ENCODE measurements around the gene ST6GAL1. TPM values are rescaled to one million over a fixed set of nuclear protein-coding genes. Genes with fewer than 3 reads are reported as not detected.

Gene ST6GAL1
- total and polyA plus RNA-seq, 2 of the 8 experiments (the other 6 are each of a cell fraction or from before 2014, with no cell fraction given), result 62.8 to 80.9 TPM

DNA sequence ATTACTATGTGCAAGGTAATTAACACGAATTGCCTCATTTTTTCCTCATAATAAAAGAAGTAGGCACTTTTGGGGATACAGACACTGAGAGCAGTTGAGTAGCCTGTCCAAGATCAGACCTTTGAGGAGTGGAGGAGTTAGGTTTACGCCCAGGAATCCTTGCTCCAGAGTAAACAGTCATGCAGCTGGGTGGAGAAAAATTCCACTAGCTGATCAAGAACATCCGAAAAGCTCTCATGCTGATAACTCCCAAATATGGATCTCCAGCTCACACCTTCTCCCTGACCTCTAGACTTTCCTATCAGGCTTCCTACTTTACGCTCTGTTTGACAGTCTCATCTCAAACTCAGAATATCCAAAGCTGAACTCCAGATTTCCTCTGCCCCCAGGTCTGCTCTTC, 53.3 kb downstream of the ST6GAL1 start (continued):
- TF ChIP-seq, protein P1, sequence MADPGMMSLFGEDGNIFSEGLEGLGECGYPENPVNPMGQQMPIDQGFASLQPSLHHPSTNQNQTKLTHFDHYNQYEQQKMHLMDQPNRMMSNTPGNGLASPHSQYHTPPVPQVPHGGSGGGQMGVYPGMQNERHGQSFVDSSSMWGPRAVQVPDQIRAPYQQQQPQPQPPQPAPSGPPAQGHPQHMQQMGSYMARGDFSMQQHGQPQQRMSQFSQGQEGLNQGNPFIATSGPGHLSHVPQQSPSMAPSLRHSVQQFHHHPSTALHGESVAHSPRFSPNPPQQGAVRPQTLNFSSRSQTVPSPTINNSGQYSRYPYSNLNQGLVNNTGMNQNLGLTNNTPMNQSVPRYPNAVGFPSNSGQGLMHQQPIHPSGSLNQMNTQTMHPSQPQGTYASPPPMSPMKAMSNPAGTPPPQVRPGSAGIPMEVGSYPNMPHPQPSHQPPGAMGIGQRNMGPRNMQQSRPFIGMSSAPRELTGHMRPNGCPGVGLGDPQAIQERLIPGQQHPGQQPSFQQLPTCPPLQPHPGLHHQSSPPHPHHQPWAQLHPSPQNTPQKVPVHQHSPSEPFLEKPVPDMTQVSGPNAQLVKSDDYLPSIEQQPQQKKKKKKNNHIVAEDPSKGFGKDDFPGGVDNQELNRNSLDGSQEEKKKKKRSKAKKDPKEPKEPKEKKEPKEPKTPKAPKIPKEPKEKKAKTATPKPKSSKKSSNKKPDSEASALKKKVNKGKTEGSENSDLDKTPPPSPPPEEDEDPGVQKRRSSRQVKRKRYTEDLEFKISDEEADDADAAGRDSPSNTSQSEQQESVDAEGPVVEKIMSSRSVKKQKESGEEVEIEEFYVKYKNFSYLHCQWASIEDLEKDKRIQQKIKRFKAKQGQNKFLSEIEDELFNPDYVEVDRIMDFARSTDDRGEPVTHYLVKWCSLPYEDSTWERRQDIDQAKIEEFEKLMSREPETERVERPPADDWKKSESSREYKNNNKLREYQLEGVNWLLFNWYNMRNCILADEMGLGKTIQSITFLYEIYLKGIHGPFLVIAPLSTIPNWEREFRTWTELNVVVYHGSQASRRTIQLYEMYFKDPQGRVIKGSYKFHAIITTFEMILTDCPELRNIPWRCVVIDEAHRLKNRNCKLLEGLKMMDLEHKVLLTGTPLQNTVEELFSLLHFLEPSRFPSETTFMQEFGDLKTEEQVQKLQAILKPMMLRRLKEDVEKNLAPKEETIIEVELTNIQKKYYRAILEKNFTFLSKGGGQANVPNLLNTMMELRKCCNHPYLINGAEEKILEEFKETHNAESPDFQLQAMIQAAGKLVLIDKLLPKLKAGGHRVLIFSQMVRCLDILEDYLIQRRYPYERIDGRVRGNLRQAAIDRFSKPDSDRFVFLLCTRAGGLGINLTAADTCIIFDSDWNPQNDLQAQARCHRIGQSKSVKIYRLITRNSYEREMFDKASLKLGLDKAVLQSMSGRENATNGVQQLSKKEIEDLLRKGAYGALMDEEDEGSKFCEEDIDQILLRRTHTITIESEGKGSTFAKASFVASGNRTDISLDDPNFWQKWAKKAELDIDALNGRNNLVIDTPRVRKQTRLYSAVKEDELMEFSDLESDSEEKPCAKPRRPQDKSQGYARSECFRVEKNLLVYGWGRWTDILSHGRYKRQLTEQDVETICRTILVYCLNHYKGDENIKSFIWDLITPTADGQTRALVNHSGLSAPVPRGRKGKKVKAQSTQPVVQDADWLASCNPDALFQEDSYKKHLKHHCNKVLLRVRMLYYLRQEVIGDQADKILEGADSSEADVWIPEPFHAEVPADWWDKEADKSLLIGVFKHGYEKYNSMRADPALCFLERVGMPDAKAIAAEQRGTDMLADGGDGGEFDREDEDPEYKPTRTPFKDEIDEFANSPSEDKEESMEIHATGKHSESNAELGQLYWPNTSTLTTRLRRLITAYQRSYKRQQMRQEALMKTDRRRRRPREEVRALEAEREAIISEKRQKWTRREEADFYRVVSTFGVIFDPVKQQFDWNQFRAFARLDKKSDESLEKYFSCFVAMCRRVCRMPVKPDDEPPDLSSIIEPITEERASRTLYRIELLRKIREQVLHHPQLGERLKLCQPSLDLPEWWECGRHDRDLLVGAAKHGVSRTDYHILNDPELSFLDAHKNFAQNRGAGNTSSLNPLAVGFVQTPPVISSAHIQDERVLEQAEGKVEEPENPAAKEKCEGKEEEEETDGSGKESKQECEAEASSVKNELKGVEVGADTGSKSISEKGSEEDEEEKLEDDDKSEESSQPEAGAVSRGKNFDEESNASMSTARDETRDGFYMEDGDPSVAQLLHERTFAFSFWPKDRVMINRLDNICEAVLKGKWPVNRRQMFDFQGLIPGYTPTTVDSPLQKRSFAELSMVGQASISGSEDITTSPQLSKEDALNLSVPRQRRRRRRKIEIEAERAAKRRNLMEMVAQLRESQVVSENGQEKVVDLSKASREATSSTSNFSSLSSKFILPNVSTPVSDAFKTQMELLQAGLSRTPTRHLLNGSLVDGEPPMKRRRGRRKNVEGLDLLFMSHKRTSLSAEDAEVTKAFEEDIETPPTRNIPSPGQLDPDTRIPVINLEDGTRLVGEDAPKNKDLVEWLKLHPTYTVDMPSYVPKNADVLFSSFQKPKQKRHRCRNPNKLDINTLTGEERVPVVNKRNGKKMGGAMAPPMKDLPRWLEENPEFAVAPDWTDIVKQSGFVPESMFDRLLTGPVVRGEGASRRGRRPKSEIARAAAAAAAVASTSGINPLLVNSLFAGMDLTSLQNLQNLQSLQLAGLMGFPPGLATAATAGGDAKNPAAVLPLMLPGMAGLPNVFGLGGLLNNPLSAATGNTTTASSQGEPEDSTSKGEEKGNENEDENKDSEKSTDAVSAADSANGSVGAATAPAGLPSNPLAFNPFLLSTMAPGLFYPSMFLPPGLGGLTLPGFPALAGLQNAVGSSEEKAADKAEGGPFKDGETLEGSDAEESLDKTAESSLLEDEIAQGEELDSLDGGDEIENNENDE (IDR thresholded peaks at IDR 0.05; ENCODE audit: insufficient replicate concordance, low read length), result no peak
- no peak for TF ChIP-seq YY1 (IDR thresholded peaks at IDR 0.05; ENCODE audit: low read depth, low read length)
- no peak for TF ChIP-seq TAF1 (IDR thresholded peaks at IDR 0.05; ENCODE audit: low read depth, low read length)
- TF ChIP-seq TAF7 (optimal IDR thresholded peaks at IDR 0.05; ENCODE audit: borderline replicate concordance, low read depth, low read length), result no peak
- TF ChIP-seq CHD1 (IDR thresholded peaks at IDR 0.05; ENCODE audit: low read depth, low read length), result no peak

Data from H1 (cell line).